Prostate gland (tissue), 2 donors: ENCODE data around the gene RAD51B.

ENCODE experiments used
- POLR2A ChIP-seq: fragments of 450-650 bp; IDR thresholded peaks from one replicate; pipeline ENCODE4 v1.6.1; 2016; ENCODE audit warnings: antibody characterized with exemption, mild to moderate bottlenecking
- TF ChIP-seq, protein P1 (sequence below), 4 experiments: fragments of 200-600 bp in 2 of 4; fragments of 450-650 bp in 2 of 4; sonication (generic) in 2 of 4; IDR thresholded peaks; 1 replicate in 3 of 4; 2 replicates in 1 of 4; pipeline ENCODE4 v1.5.1; 2016 to 2019; ENCODE audit warnings: antibody characterized with exemption in 4 of 4, mild to moderate bottlenecking in 2 of 4, moderate library complexity in 2 of 4

GRCh38 chr14:68616221-68616902 is 796.8 kb downstream of the RAD51B start:
- TF ChIP-seq POLR2A, result no peak
- TF ChIP-seq, protein P1, sequence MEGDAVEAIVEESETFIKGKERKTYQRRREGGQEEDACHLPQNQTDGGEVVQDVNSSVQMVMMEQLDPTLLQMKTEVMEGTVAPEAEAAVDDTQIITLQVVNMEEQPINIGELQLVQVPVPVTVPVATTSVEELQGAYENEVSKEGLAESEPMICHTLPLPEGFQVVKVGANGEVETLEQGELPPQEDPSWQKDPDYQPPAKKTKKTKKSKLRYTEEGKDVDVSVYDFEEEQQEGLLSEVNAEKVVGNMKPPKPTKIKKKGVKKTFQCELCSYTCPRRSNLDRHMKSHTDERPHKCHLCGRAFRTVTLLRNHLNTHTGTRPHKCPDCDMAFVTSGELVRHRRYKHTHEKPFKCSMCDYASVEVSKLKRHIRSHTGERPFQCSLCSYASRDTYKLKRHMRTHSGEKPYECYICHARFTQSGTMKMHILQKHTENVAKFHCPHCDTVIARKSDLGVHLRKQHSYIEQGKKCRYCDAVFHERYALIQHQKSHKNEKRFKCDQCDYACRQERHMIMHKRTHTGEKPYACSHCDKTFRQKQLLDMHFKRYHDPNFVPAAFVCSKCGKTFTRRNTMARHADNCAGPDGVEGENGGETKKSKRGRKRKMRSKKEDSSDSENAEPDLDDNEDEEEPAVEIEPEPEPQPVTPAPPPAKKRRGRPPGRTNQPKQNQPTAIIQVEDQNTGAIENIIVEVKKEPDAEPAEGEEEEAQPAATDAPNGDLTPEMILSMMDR (IDR thresholded peaks at IDR 0.05), result no peak
